Astrocyte (in vitro differentiated cells and primary cell): ENCODE measurements around the gene TBCB.

ENCODE experiments used
- EZH2 ChIP-seq: IDR thresholded peaks from 2 replicates; pipeline ENCODE4 v1.6.1; 2012; ENCODE audit warnings: mild to moderate bottlenecking, low read length, inconsistent platforms; ENCODE audit not compliant: insufficient read depth
- TF ChIP-seq, protein P1 (sequence below): IDR thresholded peaks from 2 replicates; pipeline ENCODE4 v1.5.1; 2011; ENCODE audit warnings: low read depth, mild to moderate bottlenecking, inconsistent platforms, low read length, moderate library complexity; ENCODE audit not compliant: insufficient read depth

DNA sequence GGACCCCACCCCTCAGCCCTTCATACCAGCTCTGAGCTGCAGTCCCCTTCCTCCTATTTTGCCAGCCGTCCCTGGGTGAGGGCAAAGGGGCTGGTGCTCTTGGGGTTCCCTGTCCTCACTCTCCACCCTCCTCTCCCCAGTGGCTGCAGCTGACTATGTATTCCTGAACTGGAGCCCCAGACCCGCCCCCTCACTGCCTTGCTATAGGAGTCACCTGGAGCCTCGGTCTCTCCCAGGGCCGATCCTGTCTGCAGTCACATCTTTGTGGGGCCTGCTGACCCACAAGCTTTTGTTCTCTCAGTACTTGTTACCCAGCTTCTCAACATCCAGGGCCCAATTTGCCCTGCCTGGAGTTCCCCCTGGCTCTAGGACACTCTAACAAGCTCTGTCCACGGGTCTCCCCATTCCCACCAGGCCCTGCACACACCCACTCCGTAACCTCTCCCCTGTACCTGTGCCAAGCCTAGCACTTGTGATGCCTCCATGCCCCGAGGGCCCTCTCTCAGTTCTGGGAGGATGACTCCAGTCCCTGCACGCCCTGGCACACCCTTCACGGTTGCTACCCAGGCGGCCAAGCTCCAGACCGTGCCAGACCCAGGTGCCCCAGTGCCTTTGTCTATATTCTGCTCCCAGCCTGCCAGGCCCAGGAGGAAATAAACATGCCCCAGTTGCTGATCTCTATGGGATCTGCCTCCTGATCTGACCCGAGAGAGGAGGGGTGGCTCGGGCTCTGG lies 34.6 kb downstream of the TBCB start:
- TF ChIP-seq, protein P1, sequence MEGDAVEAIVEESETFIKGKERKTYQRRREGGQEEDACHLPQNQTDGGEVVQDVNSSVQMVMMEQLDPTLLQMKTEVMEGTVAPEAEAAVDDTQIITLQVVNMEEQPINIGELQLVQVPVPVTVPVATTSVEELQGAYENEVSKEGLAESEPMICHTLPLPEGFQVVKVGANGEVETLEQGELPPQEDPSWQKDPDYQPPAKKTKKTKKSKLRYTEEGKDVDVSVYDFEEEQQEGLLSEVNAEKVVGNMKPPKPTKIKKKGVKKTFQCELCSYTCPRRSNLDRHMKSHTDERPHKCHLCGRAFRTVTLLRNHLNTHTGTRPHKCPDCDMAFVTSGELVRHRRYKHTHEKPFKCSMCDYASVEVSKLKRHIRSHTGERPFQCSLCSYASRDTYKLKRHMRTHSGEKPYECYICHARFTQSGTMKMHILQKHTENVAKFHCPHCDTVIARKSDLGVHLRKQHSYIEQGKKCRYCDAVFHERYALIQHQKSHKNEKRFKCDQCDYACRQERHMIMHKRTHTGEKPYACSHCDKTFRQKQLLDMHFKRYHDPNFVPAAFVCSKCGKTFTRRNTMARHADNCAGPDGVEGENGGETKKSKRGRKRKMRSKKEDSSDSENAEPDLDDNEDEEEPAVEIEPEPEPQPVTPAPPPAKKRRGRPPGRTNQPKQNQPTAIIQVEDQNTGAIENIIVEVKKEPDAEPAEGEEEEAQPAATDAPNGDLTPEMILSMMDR: no peak
- TF ChIP-seq EZH2: no peak
